ENCODE data around the gene NPHS2.
A peak's percentile ranks its signal among the peaks of the same experiment; 100 is the strongest.

The NPHS2 gene

DNA sequence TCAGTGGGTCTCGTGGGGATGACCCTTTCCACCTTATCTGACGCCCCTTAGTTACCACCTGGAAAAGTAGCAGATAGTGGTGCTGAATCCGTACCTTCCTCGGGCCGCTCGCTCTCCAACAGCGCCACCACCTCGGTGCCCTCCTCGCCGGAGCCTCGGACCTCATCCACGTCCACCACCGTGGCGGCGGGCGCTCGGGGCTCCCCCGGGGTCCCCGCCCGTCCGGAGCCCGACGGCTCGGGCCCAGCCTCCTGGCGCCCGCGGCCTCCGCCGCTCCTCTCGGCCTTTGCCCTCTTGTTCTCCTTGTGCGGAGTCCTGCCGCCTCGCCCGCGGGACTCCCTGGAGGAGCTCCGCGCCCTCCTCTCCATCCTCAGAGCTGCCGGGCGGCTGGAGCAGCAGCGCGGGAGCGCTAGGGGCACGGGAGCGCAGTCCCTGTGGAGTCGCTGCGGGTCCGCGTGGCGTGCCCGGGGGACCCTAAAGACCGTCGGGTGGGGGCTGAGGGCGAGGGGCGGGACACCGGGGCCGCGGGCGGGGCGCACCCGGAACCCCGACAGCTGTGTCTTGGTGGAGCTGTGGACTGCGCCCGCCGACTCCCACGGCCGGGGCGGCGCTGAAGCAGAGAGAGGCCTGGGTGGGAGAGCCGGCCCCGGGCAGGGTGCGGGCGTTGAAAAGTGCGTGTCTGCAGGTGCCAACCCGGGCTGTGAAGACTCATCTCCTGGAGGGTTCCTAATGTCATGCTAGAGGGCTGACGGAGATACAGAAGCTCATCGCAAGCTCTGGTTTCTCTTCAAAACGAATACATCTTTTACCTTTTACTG, at the start of gene NPHS2:
Gene NPHS2 (minus strand): TSS at position 452 of the 818 bp plus-strand sequence. CDS start 84 bp downstream, at position 368.
- DNase-seq: no peak

- DNase-seq: no peak
Observed at GRCh38 chr1:179612361-179612760, 36.6 kb upstream of the NPHS2 start.

DNA sequence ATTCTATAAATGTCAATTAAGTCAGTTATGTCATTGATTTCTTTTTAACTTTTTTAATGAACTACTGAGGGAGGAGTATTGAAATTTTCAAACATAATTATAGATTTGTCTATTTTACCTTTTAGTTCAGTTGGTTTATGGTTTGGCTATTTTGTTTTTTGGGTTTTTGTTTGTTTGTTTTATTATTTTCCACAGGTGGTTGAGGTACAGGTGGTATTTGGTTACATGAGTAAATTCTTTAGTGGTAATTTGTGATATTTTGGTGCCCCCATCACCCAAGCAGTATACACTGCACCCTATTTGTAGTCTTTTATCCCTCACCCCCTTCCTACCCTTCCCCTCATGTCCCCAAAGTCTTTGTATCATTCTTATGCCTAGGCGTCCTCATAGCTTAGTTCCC, 25.3 kb upstream of the NPHS2 start:
- no peak for DNase-seq

DNA sequence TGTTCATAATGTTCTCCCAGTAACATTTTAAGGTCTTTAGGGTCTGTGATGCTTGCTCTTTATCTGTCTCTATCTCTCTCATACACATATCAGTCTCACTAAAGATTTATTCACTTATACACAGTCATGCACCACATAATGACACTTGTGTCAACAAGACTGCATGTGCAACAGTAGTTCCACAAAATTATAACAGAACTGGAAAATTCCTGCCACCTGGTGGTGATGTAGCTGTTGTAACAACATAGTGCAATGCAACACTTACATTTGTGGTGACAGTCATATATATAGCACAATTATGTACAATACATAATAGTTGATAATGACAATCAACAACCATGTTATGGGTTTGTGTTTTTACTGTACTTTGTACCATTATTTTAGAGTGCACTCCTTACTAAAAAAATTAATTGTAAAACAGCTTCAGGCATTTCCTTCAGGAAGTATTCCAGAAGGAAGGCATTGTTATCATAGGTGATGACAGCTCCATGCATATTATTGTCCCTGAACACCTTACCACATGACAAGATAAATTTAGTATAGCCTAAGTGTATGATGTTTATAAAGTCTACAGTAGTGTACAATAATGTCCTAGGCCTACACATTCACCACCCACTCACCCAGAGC, 24.0 kb upstream of the NPHS2 start:
- peak; percentile 23 for DNase-seq

GRCh38 chr1:179598631-179599030, 22.9 kb upstream of the NPHS2 start:
- no peak for DNase-seq

DNA sequence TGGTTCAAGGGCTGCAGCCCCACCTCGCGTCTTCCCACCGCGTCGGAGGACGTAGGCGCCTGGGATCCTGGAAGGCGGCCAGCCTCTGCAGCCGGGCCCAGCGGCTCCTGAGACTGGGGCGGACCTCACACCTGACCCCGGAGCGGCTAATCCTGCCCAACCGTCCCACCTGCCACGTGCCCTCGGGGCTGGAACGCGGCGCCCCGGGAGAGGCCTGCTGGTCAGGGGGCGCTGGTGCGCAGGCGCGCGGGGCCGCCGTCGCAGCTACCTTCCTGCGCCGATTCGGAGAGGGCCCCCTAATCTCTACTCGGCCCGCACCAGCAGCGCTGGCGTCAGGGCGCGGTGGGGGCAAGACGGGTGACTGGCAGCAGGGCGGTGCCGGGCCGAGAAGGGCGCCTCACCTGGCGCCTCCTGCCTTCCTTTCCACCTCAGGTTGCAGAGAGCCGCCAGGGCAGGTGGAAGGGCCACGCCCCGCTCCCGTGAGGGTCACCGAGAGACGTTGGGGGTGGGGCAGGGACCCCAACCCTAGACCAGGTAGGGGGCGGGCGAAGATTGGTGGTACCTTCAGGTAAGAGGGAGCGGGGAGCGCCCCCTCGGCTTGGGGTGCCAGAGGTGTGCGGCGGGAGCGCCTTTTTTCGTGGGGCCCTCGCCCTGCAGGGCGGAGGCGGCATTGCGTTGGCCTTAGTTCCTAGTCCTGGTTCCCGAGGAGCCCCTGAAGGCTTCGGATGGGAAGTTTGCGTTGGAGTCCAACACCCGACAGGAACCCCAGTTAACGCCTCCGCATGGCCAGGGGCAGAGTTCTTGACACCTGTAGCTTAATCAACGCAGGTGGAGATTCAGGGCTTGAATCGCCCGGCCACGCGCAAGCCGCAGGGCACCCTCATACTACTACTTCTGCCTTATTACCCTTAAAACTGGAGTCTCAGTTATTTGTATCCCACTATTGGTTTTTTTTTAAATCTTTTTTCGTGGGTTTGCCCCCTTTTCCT, 16.1 kb upstream of the NPHS2 start, which contains the start of gene TDRD5:
Gene TDRD5 (plus strand): TSS at position 241 of the 989 bp plus-strand sequence. CDS start 784 bp downstream, outside the sequence.
- DNase-seq: no peak

DNA sequence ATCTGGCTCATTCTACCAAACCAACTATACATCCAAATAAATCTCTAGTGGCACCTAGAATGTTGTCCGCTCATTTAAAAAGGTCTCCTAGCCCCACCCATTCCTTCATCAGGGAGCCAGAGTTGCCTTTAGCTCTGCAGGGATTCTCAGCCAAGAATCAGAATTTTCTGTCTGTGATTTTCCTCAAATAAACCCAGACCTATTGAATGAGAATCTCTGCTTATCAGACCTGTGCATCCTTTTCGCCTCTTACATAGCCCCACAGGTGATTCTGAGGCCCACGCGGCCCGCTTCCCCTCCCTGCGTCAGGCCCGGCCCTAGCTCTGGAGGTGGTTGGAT, 15.5 kb upstream of the NPHS2 start:
- DNase-seq: no peak

- no peak for DNase-seq
Observed at GRCh38 chr1:179590671-179591070, 14.9 kb upstream of the NPHS2 start.

GRCh38 chr1:179589509-179589908, 13.8 kb upstream of the NPHS2 start:
- no peak for DNase-seq

DNA sequence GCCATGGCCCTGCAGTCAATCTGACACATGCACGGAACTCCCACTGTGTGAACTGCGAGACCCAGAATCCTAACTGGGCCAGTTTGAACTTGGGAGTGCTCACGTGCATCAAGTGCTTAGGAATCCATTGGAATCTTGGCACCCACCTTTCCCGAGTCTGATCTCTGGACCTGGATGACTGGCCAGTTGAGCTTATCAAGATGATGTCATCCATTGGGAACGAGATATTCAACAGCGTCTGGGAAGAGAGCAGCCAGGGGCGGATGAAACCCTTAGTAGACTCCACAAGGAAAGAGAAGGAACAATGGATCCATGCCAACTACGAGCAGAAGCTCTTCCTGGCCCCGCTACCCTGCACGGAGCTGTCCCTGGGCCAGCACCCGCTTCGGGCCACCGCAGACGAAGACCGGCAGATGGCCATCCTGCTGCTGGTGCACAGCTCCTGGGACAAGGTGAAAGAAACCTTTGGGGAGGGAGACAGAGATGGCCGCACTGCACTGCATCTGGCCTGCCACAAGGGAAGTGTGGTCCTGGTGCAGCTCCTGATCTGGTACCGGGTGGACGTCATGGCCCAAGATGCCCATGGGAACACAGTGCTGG, 12.8 kb upstream of the NPHS2 start:
- no peak for DNase-seq

GRCh38 chr1:179587336-179587735, 11.6 kb upstream of the NPHS2 start:
- DNase-seq: no peak

DNA sequence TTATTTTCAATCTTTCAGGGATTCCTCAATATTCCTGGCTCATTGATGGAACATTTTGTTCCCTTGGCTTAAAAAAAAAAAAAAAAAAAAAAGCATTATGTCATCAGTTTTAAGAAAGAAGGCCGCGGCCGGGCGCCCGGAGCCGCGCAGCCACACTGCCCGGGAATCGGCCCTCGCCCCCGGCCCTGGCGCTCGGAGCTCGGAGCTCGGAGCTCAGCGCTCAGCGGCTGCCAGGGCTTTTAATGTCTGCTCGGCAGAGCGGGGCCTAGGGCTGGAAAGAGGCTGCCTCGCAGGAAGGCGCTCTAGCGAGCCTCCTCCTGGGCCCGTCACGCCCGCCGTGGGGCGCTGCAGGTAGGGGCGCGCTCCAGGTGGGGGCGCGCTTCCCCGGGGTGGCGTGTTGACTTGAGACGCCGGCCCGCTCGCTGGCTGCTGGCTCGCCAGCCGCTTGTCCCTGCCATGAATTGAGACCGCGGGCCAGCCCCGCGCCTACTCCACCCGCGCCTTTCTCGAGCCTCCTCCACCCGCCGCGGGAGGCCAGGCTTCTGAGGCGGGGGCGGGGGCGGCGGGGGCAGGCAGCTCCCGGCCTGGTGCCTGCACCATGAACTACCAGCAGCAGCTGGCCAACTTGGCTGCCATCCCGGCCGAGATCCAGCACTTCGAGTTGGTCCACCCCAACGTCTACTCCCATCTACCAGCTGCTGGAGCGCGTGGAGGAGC, 10.5 kb upstream of the NPHS2 start:
- peak; percentile 24 for DNase-seq

DNA sequence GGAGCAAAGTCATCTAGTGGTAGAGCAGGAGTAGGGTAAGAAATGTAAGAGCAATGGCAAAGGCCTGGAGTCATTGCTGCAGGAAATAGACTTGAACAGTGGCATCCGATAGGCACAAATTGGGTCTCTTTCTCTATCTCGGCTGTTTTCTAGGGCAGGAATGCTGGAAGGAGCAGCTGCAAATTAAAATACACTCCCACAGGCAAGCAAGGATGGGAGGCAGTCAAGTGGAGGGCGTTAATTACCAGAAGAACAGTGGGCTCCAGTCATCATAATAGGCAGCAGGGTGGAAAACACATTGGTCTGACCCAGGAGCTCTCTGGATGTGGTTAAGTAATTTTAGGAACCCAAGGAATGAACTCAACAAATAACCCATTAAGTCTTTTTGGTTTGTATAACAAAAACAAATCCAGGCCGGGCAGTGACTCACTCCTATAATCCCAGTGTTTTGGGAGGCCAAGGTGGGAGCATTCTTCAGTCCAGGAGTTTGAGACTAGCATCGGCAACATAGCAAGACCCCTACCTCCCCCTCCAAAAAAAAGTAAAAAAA, 8.1 kb upstream of the NPHS2 start:
- no peak for DNase-seq

GRCh38 chr1:179576509-179576908, 761 bp upstream of the NPHS2 start:
- DNase-seq: no peak

- no peak for DNase-seq
Observed at GRCh38 chr1:179558078-179558477, 17.7 kb downstream of the NPHS2 start.

DNA sequence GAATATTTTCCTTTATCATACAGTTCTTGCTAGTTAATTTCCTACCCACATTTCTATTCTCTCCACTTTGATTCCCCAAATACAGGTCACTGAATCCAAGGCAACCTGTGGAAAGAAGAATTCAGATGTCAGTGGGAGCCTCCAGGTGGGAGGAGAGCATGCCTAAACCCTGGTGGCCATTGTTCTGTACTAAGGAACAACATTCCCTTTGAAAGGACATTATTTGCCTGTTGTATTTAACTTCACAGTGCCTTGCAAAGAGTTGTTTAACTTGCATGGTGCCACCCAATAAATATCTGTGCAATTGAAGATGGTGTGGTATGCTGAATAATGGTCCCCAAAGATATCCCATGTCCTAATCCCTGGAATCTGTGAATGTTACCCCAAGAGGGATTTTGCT, 21.3 kb downstream of the NPHS2 start:
- DNase-seq: no peak

GRCh38 chr1:179550746-179551682, 24.7 kb downstream of the NPHS2 start:
- DNase-seq: no peak

GRCh38 chr1:179549368-179549700, 26.4 kb downstream of the NPHS2 start:
- DNase-seq: no peak

DNA sequence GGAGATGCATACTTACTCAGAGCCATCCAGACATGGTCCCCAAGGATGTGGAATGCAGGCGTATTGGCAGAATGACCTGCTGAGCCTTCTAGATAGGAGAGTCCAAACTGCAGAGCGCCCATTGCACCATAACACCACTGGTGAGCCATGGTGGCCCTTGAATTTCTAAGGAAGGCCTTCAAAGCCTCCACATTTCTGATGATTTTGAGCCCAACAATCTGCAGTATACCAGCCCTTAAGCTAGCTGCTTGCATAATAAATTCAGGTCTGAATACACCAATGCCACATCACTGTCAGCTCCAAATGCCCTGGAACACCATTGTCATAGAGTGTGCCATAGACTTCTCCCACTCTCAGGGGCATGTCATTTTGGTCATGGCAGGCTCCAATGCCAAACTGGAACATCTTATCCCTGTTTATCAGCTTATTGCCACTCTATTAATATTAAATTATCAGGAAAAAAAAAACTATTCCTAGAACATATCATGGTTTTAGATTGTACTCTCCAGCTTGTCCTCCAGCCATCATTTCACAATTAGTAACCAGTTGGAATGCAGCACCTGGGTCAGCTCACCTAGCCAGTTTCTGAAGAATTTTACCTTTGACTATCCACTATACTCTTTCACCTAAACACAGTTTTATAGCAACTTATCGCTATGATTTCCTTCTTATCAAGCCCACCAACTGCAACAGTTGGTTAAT, 26.9 kb downstream of the NPHS2 start:
- no peak for DNase-seq

DNA sequence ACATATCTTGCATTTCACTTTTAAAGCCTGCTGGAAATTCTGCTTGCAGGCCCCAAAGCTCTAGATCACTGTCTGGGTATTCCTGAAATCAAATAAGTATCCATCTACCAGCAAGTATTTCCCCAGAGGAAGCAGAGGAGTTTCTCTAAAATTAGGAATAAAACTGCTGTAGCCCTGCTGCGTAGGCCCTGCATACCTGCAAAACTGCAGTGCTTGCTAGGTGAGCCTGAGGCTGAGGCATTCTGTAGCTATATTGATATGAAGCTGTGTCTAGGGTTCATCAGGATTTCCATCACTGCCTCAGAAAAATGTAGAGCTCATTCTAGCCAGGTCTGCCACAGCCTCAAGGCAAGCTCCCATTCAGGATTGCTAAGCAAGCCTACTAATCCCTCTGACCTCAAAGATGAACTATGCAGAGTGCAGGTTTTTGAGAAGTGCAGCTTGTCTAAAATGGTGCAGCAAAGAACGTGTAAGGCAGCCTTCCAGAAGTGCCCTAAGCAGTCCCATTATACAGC, 28.7 kb downstream of the NPHS2 start:
- DNase-seq: no peak

All from activated CD4-positive, alpha-beta T cell treated with anti-CD3 and anti-CD28 coated beads, Interleukin-10, Interleukin-2, amounts not matched to agents 100 ng/mL and 50 ng/mL, durations not matched to agents 16 hours and 8 hours (primary cell).